Ascending aorta (tissue), 2 donors: ENCODE data around the gene TFPT. TPM values are rescaled to one million over a fixed set of nuclear protein-coding genes. Genes with fewer than 3 reads are reported as not detected.

Experiments used
- DNase-seq, 2 donors: peaks; one replicate each; pipeline ENCODE4 v3.0.0-alpha.2; 2019; ENCODE audit warnings: low spot score in 2 of 2
- H3K27ac ChIP-seq, 2 donors: fragments of 200-600 bp; sonication (generic); one replicate each; pipeline ENCODE4 v1.5.1; 2016 to 2017; ENCODE audit warnings: mild to moderate bottlenecking in 1 of 2
- H3K27me3 ChIP-seq: fragments of 200-600 bp; sonication (generic); one replicate; pipeline ENCODE4 v1.5.1; 2017
- H3K36me3 ChIP-seq, 2 donors: fragments of 200-600 bp; sonication (generic); one replicate each; pipeline ENCODE4 v1.5.1; 2016
- H3K4me1 ChIP-seq, 2 donors: fragments of 200-600 bp; sonication (generic); one replicate each; pipeline ENCODE4 v1.5.1; 2016 to 2017; ENCODE audit warnings: mild to moderate bottlenecking in 1 of 2
- H3K4me3 ChIP-seq, 2 donors: fragments of 200-600 bp; sonication (generic); one replicate each; pipeline ENCODE4 v1.5.1; 2016 to 2017; ENCODE audit warnings: mild to moderate bottlenecking in 1 of 2
- H3K9me3 ChIP-seq, 2 donors: fragments of 200-600 bp; sonication (generic); one replicate each; pipeline ENCODE4 v1.5.1; 2016
- CTCF ChIP-seq, 3 experiments: fragments of 200-600 bp in 2 of 3; fragments of 450-650 bp in 1 of 3; sonication (generic) in 2 of 3; IDR thresholded peaks; one replicate each; pipeline ENCODE4 v1.5.1; 2016 to 2019; ENCODE audit warnings: antibody characterized with exemption in 3 of 3, mild to moderate bottlenecking in 1 of 3, moderate library complexity in 1 of 3
- intact Hi-C: fragments of 100-400 bp; cut with DNase I; formaldehyde crosslinking; loops from one replicate; pipeline ENCODE4 v1.15.1; 2023
- total RNA-seq: library from RNA; depleted of rRNA; stranded (reverse); fragments of >200 nt; gene quantifications from one replicate; pipeline ENCODE4 v1.1.0, GENCODE V29; 2016

Gene TFPT
- total RNA-seq, 1 donor from 2014 or later = 10.6 TPM

GRCh38 chr19:54133312-54133956 is 18.0 kb upstream of the TFPT start:
- Histone ChIP-seq H3K27ac (no peak overlapping the region), H3K9me3 (no peaks in the 10 kb centered on the region), H3K4me1 (peaks cover 0 to 5% of the 10 kb centered on the region in 2 donors), H3K36me3 (peaks cover 23 to 38% of the 10 kb centered on the region in 2 donors), H3K27me3 (no peaks in the 10 kb centered on the region), H3K4me3 (no peak overlapping the region)
- DNase-seq = no peak
- intact Hi-C loops = no loop called here
- TF ChIP-seq CTCF (IDR thresholded peaks at IDR 0.05) = no peak

DNA sequence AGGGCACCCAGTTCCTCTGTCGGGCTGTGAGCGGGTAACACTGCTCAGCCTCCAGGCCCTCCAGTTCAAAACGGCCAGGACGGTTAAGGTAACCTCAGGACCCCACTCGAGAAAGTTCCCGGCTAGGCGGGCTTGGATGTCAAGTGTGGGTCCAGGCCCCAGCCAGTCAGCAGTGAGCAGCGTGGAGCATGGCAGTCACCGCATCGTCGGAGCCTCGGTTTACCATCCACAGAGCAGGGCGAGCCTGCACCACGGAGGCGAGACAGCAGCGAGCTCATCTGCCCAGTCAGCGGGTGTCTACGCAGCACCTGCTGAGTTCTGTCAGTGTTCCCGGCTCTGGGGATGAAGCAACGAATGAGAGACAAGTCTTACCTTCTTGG is 14.2 kb upstream of the TFPT start:
- Histone ChIP-seq H3K27me3 (no peaks in the 10 kb centered on the region), H3K4me1 (no peaks in the 10 kb centered on the region), H3K4me3 (no peak overlapping the region), H3K9me3 (no peaks in the 10 kb centered on the region), H3K27ac (no peak overlapping the region), H3K36me3 (peaks cover 54 to 76% of the 10 kb centered on the region in 2 donors)
- TF ChIP-seq CTCF (IDR thresholded peaks at IDR 0.05) = no peak
- DNase-seq = no peak
- intact Hi-C loops = no loop called here

DNA sequence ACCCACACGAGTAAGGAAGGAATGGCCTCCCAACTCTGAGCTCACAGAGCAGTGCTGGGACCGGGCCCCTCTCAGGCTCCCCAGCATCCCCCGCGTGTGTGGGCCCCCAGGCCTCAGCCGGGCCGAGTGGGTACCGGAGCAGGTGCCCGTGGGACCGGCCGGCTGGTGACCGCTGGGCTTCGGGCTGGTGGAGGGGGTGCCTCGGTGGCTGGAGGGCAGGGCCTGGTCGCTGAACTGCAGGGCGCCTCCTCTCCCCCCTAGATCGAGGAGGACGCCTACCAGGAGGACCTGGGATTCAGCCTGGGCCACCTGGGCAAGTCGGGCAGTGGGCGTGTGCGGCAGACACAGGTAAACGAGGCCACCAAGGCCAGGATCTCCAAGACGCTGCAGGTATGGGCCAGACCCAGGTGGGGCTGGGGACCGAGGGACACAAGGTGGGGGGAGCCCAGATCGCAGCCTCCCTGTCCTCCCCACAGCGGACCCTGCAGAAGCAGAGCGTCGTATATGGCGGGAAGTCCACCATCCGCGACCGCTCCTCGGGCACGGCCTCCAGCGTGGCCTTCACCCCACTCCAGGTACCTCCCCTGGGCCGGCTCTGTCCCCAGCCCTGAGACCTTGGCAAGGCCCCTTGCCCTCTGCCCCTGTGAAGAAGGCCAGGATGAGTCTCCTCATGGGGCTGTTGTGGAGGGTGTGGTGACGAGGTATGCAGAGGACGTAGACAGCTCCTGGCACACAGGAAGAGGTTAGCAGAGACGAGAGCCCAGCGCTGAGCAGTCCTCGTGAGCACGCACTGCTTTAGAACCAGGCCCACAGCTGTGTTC is 13.5 kb upstream of the TFPT start:
- H3K36me3 ChIP-seq = peaks cover 60 to 82% of the 10 kb centered on the region in 2 donors
- no peak overlapping the region for H3K4me3 ChIP-seq
- H3K27ac ChIP-seq = no peak overlapping the region
- intact Hi-C loops = no loop called here
- H3K4me1 ChIP-seq = no peaks in the 10 kb centered on the region
- no peak for TF ChIP-seq CTCF (IDR thresholded peaks at IDR 0.05)
- no peak for DNase-seq
- no peaks in the 10 kb centered on the region for H3K9me3 ChIP-seq
- H3K27me3 ChIP-seq = no peaks in the 10 kb centered on the region

GRCh38 chr19:54128441-54128725 is 12.9 kb upstream of the TFPT start:
- no peaks in the 10 kb centered on the region for H3K4me1 ChIP-seq
- H3K27ac ChIP-seq = no peak overlapping the region
- H3K27me3 ChIP-seq = no peaks in the 10 kb centered on the region
- H3K36me3 ChIP-seq = peaks cover 66 to 88% of the 10 kb centered on the region in 2 donors
- intact Hi-C loops = no loop called here
- H3K4me3 ChIP-seq = no peak overlapping the region
- H3K9me3 ChIP-seq = no peaks in the 10 kb centered on the region
- TF ChIP-seq CTCF (IDR thresholded peaks at IDR 0.05) = no peak
- no peak for DNase-seq

DNA sequence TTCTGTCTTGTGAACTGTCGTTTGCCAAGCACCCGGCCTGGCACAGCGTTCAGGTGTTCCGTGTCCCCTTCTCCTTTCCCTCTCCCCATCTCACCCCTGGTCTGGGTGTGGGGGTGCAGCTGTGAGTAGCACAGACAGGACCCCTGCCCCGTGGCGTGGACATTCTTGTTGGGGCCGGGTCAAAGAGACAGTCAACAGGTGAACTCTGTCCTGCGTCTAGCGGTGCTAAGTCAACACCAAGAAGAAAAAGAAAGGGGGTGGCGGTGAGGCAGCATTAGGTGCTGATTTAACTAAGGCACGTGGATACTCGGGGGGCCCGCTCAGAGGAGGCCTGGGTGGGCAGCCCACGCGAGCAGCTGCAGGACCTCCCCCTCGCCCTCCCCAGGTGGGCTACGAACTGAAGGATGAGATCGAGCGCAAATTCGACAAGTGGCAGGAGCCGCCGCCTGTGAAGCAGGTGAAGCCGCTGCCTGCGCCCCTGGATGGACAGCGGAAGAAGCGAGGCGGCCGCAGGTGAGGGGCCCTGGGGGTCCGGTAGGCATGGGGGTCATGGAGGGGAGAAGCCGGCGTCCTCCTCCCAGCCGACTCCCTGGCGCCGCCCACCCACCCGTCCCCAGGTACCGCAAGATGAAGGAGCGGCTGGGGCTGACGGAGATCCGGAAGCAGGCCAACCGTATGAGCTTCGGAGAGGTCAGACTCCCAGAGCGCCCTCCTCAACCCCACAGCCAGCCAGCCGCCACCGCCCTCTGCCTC is 12.4 kb upstream of the TFPT start:
- no peak for DNase-seq
- Histone ChIP-seq H3K4me1 (no peaks in the 10 kb centered on the region), H3K4me3 (no peak overlapping the region), H3K27me3 (no peaks in the 10 kb centered on the region), H3K9me3 (no peaks in the 10 kb centered on the region), H3K27ac (no peak overlapping the region), H3K36me3 (peaks cover 71 to 90% of the 10 kb centered on the region in 2 donors)
- TF ChIP-seq CTCF (IDR thresholded peaks at IDR 0.05) = no peak
- intact Hi-C loops = no loop called here
